GM12878 (cell line): Measurements from ENCODE around the gene SNAP29. TPM values are rescaled to one million over a fixed set of nuclear protein-coding genes. Genes with fewer than 3 reads are reported as not detected.

Source experiments
- ATAC-seq: fragments of 200-7000 bp; cut with Tn5 transposase; 3 replicates; pipeline ENCODE4 v1.9.1; 2020; ENCODE audit warnings: mild to moderate bottlenecking, moderate library complexity
- BruUV-seq: library from RNA; stranded (reverse); fragments of 400-500 nt; replicated peaks from 2 replicates; lab custom pipeline; 2021; lab: Mats Ljungman, UMichigan
- CTCF ChIA-PET: fragments of 300-600 bp; sonication (Branson Sonifier 250); formaldehyde crosslinking; extraction: SDS; loops from one replicate; lab custom pipeline; 2021; ENCODE audit warnings: inconsistent platforms; lab: Yijun Ruan, JAX
- POLR2A ChIA-PET: fragments of 350-600 bp; formaldehyde crosslinking; extraction: SDS; loops from one replicate; lab custom pipeline; 2021; ENCODE audit warnings: inconsistent platforms; lab: Charles Lee
- RAD21 ChIA-PET: fragments of 300-600 bp; sonication (Branson Sonifier 250); formaldehyde crosslinking; loops from one replicate; lab custom pipeline; 2023; ENCODE audit warnings: antibody characterized with exemption; ENCODE audit not compliant: unreplicated experiment; lab: Charles Lee
- SMC1A ChIA-PET: fragments of 300-600 bp; sonication (Branson Sonifier 250); formaldehyde crosslinking; loops from one replicate; lab custom pipeline; 2023; ENCODE audit not compliant: unreplicated experiment, uncharacterized antibody; lab: Charles Lee
- DNase-seq: peaks from one replicate; pipeline ENCODE4 v3.0.0-alpha.2; 2011; ENCODE audit warnings: low read depth, low spot score
- FAIRE-seq: peaks from 3 replicates; lab custom pipeline; 2011; peaks lifted over from hg19 to GRCh38; lab: Jason Lieb, UNC
- H2AFZ ChIP-seq: 2 replicates; pipeline ENCODE4 v1.6.0; 2011; ENCODE audit warnings: low read depth, low read length, control low read depth; ENCODE audit not compliant: control insufficient read depth
- H3K27ac ChIP-seq: 2 replicates; pipeline ENCODE4 v1.5.1; 2011; ENCODE audit warnings: control low read depth; ENCODE audit not compliant: control insufficient read depth, insufficient read depth
- H3K27me3 ChIP-seq, 2 experiments: replicated peaks in 1 of 2; 2 replicates each; pipeline versions ENCODE4 v1.6.0 to v1.6.1; 2011; ENCODE audit warnings: low read length in 1 of 2; ENCODE audit not compliant: control insufficient read depth in 2 of 2, insufficient read depth in 2 of 2
- H3K36me3 ChIP-seq, 2 experiments: 2 replicates each; pipeline ENCODE4 v1.5.1; 2011; ENCODE audit warnings: low read length in 1 of 2; ENCODE audit not compliant: control insufficient read depth in 2 of 2, insufficient read depth in 2 of 2
- H3K4me1 ChIP-seq: 2 replicates; pipeline ENCODE4 v1.6.1; 2011; ENCODE audit warnings: mild to moderate bottlenecking, low read length, moderate library complexity, mixed read lengths; ENCODE audit not compliant: control insufficient read depth, insufficient read depth
- H3K4me2 ChIP-seq: 2 replicates; pipeline ENCODE4 v1.6.0; 2011; ENCODE audit warnings: control low read depth; ENCODE audit not compliant: control insufficient read depth, insufficient read depth
- H3K4me3 ChIP-seq: fragments of 200-600 bp; sonication (generic); 2 replicates; pipeline ENCODE4 v1.5.1; 2016
- H3K79me2 ChIP-seq: 2 replicates; pipeline ENCODE4 v1.6.0; 2011; ENCODE audit warnings: low read length; ENCODE audit not compliant: control insufficient read depth, insufficient read depth
- H3K9ac ChIP-seq: 2 replicates; pipeline ENCODE4 v1.8.0; 2011; ENCODE audit warnings: low read length, control low read depth, mixed read lengths; ENCODE audit not compliant: control insufficient read depth, insufficient read depth
- H3K9me3 ChIP-seq: replicated peaks from 3 replicates; pipeline ENCODE4 v1.5.1; 2011; ENCODE audit warnings: mild to moderate bottlenecking, low read length; ENCODE audit not compliant: control insufficient read depth, insufficient read depth
- H4K20me1 ChIP-seq: 2 replicates; pipeline ENCODE4 v1.6.0; 2011; ENCODE audit not compliant: control insufficient read depth, insufficient read depth
- CBX5 ChIP-seq: sonication (generic); IDR thresholded peaks from 2 replicates; pipeline ENCODE4 v1.6.1; 2016; ENCODE audit warnings: low read depth, moderate library complexity, mild to moderate bottlenecking, inconsistent platforms
- CREB1 ChIP-seq: IDR thresholded peaks from 2 replicates; pipeline ENCODE4 v1.6.1; 2012; ENCODE audit warnings: low read depth, mild to moderate bottlenecking, inconsistent platforms
- ETV6 ChIP-seq, 2 experiments: fragments of 450-650 bp in 1 of 2; IDR thresholded peaks in 1 of 2; conservative IDR thresholded peaks in 1 of 2; 2 replicates each; pipeline ENCODE4 v1.6.1; 2014; ENCODE audit warnings: antibody characterized with exemption in 1 of 2, borderline replicate concordance in 1 of 2, low read depth in 1 of 2, mild to moderate bottlenecking in 1 of 2, moderate library complexity in 1 of 2
- HDAC6 ChIP-seq: fragments of 200-600 bp; sonication (generic); IDR thresholded peaks from one replicate; pipeline ENCODE4 v1.8.0; 2017; ENCODE audit warnings: antibody characterized with exemption; ENCODE audit not compliant: unreplicated experiment
- SIN3A ChIP-seq: IDR thresholded peaks from 2 replicates; pipeline ENCODE4 v1.6.1; 2012; ENCODE audit warnings: low read depth, low read length, improper control_type of control experiment
- SRF ChIP-seq, 2 experiments: IDR thresholded peaks; 2 replicates each; pipeline ENCODE4 v1.6.1; 2011; ENCODE audit warnings: low read depth in 2 of 2, low read length in 2 of 2, mild to moderate bottlenecking in 1 of 2, moderate library complexity in 1 of 2
- ZNF217 ChIP-seq: fragments of 450-650 bp; IDR thresholded peaks from 2 replicates; pipeline ENCODE4 v1.6.1; 2017; ENCODE audit warnings: antibody characterized with exemption, mild to moderate bottlenecking
- ZNF687 ChIP-seq: fragments of 450-650 bp; IDR thresholded peaks from 2 replicates; pipeline ENCODE4 v1.6.1; 2017; ENCODE audit warnings: mild to moderate bottlenecking, moderate library complexity
- WGBS: methylation state at CpG from one replicate; pipeline ENCODE4 v1.1.6; 2016; ENCODE audit warnings: low lambda C conversion rate; ENCODE audit not compliant: insufficient replicate concordance, insufficient coverage; ENCODE audit errors: missing lambda C conversion rate; 5-methylcytosine and 5-hydroxymethylcytosine counted together
- in situ Hi-C: fragments of 300-500 bp; cut with MboI; formaldehyde crosslinking; loops from 9 replicates; pipeline ENCODE4 v1.14.3; 2018; ENCODE audit warnings: mixed read lengths
- intact Hi-C: fragments of 100-400 bp; cut with micrococcal nuclease; formaldehyde crosslinking; loops from one replicate; pipeline ENCODE4 v1.14.2; 2022; ENCODE audit not compliant: unreplicated experiment
- polyA plus RNA-seq, 11 experiments: library from polyadenylated mRNA; depleted of rRNA in 4 of 11; unstranded in 6 of 11; stranded (reverse) in 5 of 11; fragments of >200 nt; fragmentation: Nextera tagmentation in 4 of 11; fragmentation: Illumina TruSeq in 1 of 11; extraction: Ambion mirVana in 4 of 11; extraction: Trizol in 1 of 11; gene quantifications; 1 replicate in 1 of 11; 2 replicates in 10 of 11; pipeline versions ENCODE4 v1.2.1 to v1.2.3, GENCODE V29; 2011 to 2016; ENCODE audit warnings: inconsistent platforms in 2 of 11, missing spikeins in 2 of 11, low read depth in 1 of 11
- total RNA-seq, 4 experiments: library from RNA; depleted of rRNA in 3 of 4; stranded (reverse); fragments of >200 nt in 3 of 4; fragmentation: Illumina TruSeq in 1 of 4; extraction: Trizol in 1 of 4; gene quantifications; 2 replicates each; pipeline versions ENCODE4 v1.2.1 to v1.2.3, GENCODE V29; 2013 to 2021
- TF ChIP-seq, protein P1 (sequence below): fragments of 150-350 bp; IDR thresholded peaks from 2 replicates; pipeline ENCODE4 v1.6.1; 2014; ENCODE audit warnings: mild to moderate bottlenecking, low read depth, low read length

SNAP29 gene
- total and polyA plus RNA-seq, 10 of the 15 experiments (the other 5 are each of a cell fraction or from before 2014, with no cell fraction given): 4.7 to 45.7 (median 27.9) TPM

- Histone ChIP-seq H3K4me1 (no peaks in the 10 kb centered on the region), H3K4me2 (no peak overlapping the region), H3K27ac (no peak overlapping the region)
- ChIA-PET CTCF (interaction anchor here (0.9 kb wide), 1 partner anchor 91 kb away, joined by 3 read pairs; no protein-coding TSS in a partner anchor), SMC1A (interaction anchor here (1.4 kb wide), 1 partner anchor 9 kb away, joined by 4 read pairs; the partner anchor contains the start of gene SNAP29), POLR2A (no interaction called here)
- no peak for TF ChIP-seq CBX5
- TF ChIP-seq, all 136 proteins: peak for 0
- Histone ChIP-seq H3K9ac (no peak overlapping the region), H3K9me3 (no peaks in the 10 kb centered on the region), H4K20me1 (no peaks in the 10 kb centered on the region), H3K79me2 (no peaks in the 10 kb centered on the region), H3K27me3 (no peaks in the 10 kb centered on the region), H3K4me3 (no peak overlapping the region), H2AFZ (no peak overlapping the region), H3K36me3 (peaks cover 0 to 3% of the 10 kb centered on the region in 2 experiments; a peak in 1 of 4 replicates)
- 91% methylated on average over 7 of the region's 7 CpGs for WGBS
- no TSS peak for BruUV-seq
- in situ Hi-C loops: loop anchor here (10.0 kb wide), 1 partner anchor 47 kb away; the partner anchor contains the start of gene CRKL
- intact Hi-C loops: no loop called here
- RAD21 ChIA-PET: interaction anchor here (0.6 kb wide), 1 partner anchor 165 kb away, joined by 3 read pairs; no protein-coding TSS in a partner anchor
- ATAC-seq: no peak
- no peak for FAIRE-seq
- DNase-seq: no peak
Observed at GRCh38 chr22:20868025-20868962, 9.5 kb downstream of the SNAP29 start.

GRCh38 chr22:20869234-20869633, 10.4 kb downstream of the SNAP29 start:
- BruUV-seq: no TSS peak
- FAIRE-seq (no peak), DNase-seq (no peak), ATAC-seq (no peak)
- SMC1A ChIA-PET: no interaction called here
- Histone ChIP-seq H3K79me2 (no peaks in the 10 kb centered on the region), H3K27ac (no peak overlapping the region), H3K9me3 (no peaks in the 10 kb centered on the region), H3K4me3 (no peak overlapping the region), H3K4me2 (no peak overlapping the region), H2AFZ (no peak overlapping the region), H3K4me1 (no peaks in the 10 kb centered on the region), H4K20me1 (no peaks in the 10 kb centered on the region), H3K27me3 (no peaks in the 10 kb centered on the region), H3K36me3 (peaks cover 0 to 3% of the 10 kb centered on the region in 2 experiments; a peak in 1 of 4 replicates), H3K9ac (no peak overlapping the region)
- CTCF ChIA-PET: no interaction called here
- RAD21 ChIA-PET: no interaction called here
- in situ Hi-C loops (loop anchor here (10.0 kb wide), 1 partner anchor 46 kb away; the partner anchor contains the start of gene CRKL), intact Hi-C loops (no loop called here)
- POLR2A ChIA-PET: no interaction called here
- 100% methylated on average over 2 of the region's 2 CpGs for WGBS
- no peak for TF ChIP-seq HDAC6
- no peak for TF ChIP-seq CREB1
- no peak for TF ChIP-seq ZNF687
- no peak for TF ChIP-seq ETV6 (conservative IDR thresholded peaks at IDR 0.05 in 1 of 2, IDR thresholded peaks at IDR 0.05 in 1 of 2; ENCODE audit: borderline replicate concordance in 1 of 2, low read depth in 1 of 2)
- TF ChIP-seq, protein P1, sequence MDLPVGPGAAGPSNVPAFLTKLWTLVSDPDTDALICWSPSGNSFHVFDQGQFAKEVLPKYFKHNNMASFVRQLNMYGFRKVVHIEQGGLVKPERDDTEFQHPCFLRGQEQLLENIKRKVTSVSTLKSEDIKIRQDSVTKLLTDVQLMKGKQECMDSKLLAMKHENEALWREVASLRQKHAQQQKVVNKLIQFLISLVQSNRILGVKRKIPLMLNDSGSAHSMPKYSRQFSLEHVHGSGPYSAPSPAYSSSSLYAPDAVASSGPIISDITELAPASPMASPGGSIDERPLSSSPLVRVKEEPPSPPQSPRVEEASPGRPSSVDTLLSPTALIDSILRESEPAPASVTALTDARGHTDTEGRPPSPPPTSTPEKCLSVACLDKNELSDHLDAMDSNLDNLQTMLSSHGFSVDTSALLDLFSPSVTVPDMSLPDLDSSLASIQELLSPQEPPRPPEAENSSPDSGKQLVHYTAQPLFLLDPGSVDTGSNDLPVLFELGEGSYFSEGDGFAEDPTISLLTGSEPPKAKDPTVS: no peak
- TF ChIP-seq ZNF217: no peak
- TF ChIP-seq SRF (IDR thresholded peaks at IDR 0.05; ENCODE audit: low read depth in 2 of 2, low read length in 2 of 2): no peak
- TF ChIP-seq SIN3A: no peak
